Measurements from ENCODE around the gene PRELID1.

Gene PRELID1

DNA sequence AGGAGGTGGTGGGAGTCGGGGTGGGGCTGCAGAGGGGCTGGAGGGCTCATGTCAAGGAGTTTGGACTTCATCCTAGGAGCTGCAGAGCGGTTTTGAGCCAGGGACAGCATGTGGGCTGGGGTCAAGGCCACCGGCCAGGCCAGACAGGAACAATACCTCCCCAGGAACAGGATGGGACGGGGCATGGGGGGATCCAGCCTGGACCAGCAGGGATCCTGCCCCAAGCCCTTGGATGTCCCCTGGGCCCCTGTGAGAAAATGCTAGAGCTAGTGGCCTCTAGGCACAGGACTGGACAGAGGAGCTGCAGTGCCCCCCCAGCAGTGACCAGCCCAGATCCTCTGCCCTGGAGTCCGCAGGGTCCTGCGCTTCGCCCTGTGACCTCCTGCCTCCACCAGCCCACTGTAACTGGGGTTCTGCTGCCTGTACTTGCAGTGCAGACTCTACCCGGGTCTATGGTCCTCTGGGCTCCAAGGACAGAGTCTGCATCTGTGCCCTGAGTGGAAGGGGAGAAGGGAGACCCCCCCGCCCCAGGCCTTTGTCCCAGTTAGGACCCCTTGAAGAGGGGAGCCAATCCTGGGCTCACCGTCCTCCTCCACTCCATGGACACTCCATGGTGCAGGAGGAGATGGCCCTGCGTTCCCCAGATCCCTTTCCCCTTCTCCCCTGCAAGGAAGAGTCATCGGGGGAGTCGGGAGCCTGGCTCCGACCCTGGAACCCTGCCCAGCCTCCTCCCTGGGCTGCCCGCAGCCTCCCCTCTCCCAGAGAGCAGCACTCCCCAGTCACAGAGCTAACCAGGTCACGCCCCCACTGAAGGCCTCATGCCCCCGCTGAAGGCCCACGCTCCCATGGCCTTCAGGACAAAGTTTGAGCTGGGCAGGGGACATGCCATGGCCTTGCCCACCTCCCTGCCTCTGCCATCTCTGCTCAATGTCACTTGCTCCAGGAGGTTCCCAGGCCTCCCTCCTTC lies 11.1 kb downstream of the PRELID1 start:
- DNase-seq = no peak

GRCh38 chr5:177315411-177315810 lies 11.8 kb downstream of the PRELID1 start:
- no peak for DNase-seq

GRCh38 chr5:177316005-177316404 lies 12.4 kb downstream of the PRELID1 start:
- no peak for DNase-seq

- DNase-seq = peak; percentile 21 to 26
These were observed 14.4 kb downstream of the PRELID1 start for GRCh38 chr5:177317959-177318377.

- no peak for DNase-seq
These were observed 16.5 kb downstream of the PRELID1 start for GRCh38 chr5:177319913-177320588.

GRCh38 chr5:177320879-177321278 lies 17.3 kb downstream of the PRELID1 start:
- peak in 1 of 2 donors; percentile 36 for DNase-seq

DNA sequence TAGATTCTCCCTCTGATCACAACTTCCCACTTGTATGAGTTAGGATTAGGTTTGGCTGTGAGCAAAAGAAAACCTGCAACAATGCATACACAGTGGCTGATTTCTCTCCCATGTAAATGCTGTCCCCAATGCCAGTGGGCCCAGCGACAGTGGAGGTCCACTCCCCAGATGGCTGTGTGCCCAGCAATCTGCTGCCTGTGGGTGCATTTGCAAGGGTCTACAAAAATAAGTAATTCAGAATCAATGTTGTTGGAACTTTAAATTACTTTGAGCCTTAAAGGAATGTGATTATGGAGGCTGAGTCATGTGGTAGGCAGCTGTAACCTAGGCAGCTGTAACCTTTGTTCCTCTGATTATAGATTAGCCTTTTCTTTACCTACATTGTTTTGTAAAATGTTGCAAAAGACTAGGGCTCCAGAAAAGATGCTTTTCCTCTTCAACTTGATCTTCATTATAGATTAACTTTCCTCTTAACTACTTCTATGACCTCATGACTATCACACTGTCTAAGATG lies 22.3 kb downstream of the PRELID1 start:
- DNase-seq = no peak

DNA sequence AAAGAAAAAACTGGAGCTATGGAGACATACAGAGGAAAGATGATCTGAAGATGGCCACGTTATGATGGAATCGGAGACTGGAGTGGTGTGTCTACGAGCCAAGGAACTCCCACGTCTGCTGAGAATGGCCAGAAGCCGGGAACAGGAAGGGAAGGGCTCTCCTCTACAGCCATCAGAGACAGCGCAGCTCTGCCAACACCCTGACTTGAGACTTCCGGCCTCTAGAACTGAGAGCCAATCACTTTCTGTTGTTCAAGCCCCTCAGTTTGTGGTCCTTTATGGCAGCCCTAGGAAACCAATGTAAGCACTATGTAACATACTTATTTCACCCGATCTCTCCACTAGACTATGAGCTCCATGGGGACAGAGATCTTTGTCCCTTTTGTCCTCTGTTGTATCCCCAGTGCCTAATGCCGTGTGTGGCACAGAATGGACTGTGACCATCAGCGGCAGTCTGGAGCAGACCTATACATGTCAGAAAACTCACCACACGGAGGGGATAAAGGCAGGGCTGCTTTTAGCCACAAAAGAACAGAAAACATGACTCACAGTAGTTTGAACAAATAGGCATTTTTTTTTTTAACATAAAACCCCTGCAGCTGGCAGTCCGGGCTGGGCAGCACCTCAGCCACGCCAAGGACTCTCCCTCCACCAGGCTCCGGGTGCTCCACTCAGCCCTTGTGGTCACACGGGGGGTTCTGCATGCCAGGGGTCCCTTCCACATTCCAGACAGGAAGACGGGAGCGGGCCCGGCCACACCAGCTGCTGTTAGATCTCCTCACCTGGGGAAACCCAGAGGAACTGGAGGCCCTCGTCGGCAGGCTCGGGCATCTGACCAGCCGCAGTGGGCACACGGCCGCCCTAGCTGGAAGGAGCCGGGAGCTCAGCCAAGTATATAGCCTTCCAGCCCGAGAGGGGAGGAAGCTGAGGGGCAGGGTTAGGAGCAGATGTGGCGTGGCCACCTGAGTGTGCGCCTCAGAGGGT lies 24.2 kb downstream of the PRELID1 start:
- DNase-seq = no peak

DNA sequence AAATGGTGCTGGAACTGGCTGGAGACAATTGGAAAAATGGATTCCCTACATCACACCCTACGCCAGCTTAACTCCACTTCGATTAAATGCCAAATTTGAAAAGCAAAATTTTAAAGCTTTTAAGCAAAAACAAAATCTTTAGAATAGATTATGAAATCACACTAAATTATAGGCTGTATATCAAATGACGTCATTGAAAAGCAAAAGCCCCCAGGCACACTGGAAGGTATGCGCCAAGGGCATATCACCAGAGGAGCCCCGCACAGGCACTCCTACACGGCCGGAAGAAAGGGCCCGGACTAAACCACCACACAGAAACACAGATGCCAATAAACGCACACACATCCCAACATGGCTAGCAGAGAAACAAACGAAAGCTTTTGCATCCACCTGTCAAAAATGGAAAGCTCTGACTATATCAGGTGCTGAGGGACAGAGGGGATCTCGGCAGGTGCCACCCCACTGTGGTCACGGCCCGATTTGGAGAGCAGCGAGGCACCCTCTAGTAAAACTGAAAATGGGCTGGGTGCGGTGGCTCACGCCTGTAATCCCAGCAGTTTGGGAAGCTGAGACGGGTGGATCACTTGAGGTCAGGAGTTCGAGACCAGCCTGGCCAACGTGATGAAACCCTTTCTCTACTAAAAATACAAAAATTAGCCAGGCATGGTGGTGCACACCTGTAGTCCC lies 25.1 kb downstream of the PRELID1 start:
- no peak for DNase-seq

GRCh38 chr5:177329883-177330282 lies 26.3 kb downstream of the PRELID1 start:
- no peak for DNase-seq

GRCh38 chr5:177330991-177331842 lies 27.6 kb downstream of the PRELID1 start:
- DNase-seq = no peak

DNA sequence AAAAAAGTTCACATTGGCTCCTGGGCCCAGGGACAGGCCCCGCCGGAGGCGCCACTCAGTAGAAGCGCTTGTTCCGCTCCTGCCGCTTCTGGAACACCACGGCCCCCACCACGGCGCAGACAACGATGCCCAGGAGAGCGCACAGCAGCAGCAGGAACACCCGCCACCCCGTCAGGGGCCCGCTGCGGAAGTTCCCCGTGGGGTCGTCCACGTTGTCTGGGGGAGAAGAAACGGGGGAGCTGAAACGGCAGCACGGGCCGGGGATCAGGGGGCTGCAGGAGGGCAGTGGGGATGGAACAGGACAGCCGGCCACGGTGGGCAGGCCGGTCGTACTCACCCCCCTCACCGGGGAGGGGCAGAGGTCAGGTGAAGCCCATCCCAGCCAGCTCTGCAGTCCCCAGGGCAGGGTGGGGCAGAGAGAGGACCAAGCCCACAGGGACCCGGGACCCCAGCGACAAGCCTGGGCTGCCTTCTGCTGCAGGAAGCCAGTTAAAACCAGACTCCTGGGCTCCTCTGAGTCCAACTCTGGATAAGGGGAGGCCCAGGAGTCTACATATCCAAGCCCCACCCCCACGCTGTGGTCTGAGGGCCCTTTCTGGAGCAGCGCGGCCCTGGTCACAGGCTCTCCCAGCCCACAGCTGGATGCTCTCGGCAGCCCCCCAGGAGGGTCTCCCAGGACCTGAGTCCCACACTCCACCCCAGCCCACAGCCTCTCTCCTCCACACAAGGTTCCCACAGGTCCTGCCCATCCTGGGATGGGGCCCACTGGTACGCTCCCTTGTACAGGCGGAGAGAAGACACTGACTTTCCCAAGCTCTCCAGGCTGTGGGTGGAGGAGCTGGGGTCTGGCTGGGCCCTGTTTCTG lies 28.7 kb downstream of the PRELID1 start:
- DNase-seq = no peak

- DNase-seq = no peak
These were observed 29.3 kb downstream of the PRELID1 start for GRCh38 chr5:177332896-177333260.

DNA sequence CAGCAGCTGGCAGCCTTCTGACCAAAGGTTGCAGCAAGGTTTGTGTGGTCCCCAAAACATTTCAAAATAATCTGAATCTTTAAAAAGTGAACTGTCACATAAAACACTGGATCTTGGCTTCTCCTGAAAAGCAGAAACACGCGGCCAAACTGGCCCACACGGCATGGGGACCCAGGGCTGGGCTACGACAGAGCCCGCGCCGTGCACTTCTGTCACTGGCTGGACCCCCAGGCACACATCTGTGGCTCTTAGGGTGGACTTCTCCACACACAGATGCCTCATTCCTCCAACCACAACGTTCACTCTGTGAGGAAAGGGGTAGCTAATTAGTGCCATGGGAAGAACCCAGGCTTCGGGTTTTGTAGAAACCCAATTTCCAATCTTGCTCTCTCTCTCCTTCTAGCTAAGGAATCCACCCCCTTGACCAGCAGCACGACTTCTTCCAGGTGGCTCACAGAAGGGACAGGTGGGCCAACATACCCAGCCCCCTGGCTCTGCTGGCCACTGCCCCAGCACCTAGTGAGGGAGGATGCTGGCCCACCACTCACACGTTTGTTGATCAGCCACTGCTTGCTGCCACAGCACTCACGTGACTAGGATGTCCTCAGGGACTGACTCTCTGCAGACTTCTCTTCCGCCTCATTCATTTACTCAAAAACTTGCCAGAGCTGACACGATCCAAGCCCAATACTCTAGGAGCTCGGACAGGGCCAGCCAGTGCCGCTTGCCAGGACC lies 30.0 kb downstream of the PRELID1 start:
- DNase-seq = no peak

DNA sequence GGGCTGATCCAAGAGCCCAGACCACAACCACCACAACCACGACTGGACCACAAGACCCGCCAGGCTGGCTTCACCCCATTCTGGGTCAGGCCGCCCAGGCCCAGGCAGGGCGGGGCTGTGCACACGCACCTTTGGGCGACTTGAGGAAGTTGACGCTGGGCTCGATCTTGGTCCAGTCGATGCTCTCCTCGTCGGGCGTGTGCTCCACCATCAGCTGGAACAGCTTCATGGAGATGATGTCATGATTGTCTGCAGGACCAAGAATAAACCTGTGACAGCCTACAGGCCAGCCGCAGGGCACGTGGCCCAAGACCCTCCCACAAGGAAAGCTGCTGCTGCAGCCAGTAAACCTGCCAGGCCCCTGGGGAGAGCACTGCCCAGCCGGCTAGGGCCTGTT lies 30.6 kb downstream of the PRELID1 start:
- no peak for DNase-seq

DNA sequence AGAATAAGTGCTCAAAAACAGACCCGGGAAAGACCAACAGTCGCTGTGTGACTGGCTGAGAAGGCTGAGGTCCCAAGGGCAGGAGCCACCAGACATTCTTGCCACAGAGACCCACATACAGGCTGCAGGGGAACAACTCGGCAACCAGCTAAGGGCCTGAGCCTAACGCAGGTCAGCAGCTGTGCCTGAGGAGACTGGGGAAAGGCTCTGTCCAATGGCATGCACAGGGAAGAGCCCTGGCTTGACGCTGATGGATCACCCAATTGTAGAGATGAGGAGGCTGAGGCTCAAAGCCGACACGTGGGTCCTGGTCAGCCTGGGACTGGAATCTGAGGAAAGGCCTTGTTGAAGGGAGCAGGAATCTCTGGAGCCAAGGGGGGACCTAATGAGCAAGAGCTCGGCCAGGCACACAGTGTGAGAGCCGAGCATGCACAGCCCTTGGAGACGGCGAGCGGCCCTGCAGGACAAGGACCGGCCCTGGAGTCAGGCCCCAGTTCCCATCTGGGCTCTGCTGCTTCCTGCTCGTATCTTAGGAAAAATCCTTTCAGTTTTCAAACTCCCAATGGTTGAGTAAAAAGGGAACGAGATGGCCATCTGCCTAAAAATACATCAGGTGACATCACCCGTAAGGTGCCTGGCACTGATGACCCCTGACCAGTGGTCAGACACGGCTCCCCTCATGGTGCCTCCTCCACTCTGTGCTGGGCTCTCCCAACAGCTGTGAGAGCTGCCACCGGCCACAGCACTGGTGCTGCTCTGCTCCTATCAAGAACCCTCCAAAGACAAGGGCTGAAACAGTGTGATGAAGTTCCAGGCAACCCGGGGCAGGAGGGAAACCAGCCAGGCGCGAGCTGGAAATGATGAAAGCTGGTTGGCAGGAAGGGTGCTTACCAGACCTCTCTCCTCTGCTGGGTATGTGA lies 31.4 kb downstream of the PRELID1 start:
- no peak for DNase-seq

DNA sequence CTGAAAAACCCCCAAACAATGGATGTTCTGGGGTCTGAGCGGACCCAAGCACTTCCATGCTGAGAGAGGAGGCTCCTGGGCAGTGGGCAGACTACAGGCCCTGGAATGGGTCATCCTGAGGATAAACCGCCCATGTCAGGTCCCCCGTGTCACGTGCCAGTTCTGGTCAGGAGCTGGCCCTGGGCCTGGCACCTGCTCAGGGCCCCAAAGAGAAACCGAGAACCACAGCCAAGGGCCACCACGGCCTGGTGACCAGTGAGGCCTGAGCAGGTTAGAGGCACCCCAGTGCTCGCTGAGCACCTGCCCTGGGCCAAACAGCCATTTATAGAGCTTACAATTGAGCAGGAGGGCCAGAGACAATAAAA lies 32.1 kb downstream of the PRELID1 start:
- no peak for DNase-seq

GRCh38 chr5:177336112-177336511 lies 32.5 kb downstream of the PRELID1 start:
- DNase-seq = no peak
